Measurements from ENCODE around the gene DISC1.
"Not testable (repeated sequence)": the region's sequence is repeated elsewhere in the genome, so short reads cannot be mapped to it uniquely, and the experiment has no call there.

DISC1 gene

GRCh38 chr1:231669864-231670621, 43.5 kb downstream of the DISC1 start:
- not testable (repeated sequence) for H3K4me3 ChIP-seq (ENCODE audit: low read depth, low read length); H3K36me3 ChIP-seq (ENCODE audit: control insufficient read depth, insufficient read depth, low read length); H3K9ac ChIP-seq (ENCODE audit: low read depth, low read length); H3K27me3 ChIP-seq (ENCODE audit: control insufficient read depth, insufficient read depth, low read length); H3K9me3 ChIP-seq (ENCODE audit: control insufficient read depth, insufficient read depth, low read length); H3K27ac ChIP-seq (ENCODE audit: low read depth, low read length)
- peaks cover 16% of the 10 kb centered on the region for H3K4me1 ChIP-seq (ENCODE audit: control insufficient read depth, insufficient read depth, low read length)

DNA sequence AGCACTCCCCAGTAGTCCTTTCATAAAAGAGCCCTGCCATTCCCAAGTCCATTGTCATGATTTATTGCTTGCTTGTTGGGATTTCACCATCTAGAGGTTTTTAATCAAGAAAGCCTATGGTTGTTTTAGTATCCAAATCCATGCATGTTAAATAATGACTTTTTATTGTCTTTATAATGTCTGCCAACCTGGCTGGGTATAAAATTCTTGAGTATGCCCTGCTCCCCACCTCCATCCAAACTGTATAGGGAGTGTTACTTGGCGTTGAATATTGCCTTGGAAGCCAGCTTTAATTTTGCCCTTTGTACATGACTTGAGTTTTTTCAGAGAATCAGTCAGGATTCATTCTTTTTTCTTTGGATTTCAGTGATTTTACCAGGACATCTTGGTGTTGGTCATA, 44.2 kb downstream of the DISC1 start:
- Histone ChIP-seq H3K27ac (ENCODE audit: low read depth, low read length) (no peak overlapping the region), H3K9ac (ENCODE audit: low read depth, low read length) (no peak overlapping the region), H3K9me3 (ENCODE audit: control insufficient read depth, insufficient read depth, low read length) (peaks cover 2% of the 10 kb centered on the region; the same call in 1 of the 2 replicates), H3K27me3 (ENCODE audit: control insufficient read depth, insufficient read depth, low read length) (no peaks in the 10 kb centered on the region), H3K4me3 (ENCODE audit: low read depth, low read length) (no peak overlapping the region), H3K4me1 (ENCODE audit: control insufficient read depth, insufficient read depth, low read length) (peaks cover 16% of the 10 kb centered on the region), H3K36me3 (ENCODE audit: control insufficient read depth, insufficient read depth, low read length) (no peaks in the 10 kb centered on the region)

DNA sequence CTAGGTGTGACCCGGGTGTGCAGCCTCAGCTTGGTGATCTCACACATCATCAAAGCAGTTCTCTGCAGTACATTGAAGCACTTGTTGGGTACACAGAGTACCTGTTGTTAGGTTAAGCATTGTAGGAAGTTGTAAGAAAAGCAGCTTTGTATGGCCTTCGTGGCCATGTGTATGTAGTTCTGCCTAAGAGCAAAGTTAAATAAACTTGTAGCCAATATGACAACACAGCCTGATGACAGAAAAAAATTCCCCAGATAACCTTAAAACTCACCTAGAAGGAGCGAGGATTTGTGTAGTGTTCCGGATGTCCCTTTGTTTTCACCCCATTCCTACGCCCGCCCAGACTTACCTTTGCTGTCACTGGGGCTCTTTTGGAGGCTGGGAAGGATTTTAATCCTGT, 48.0 kb downstream of the DISC1 start:
- no peaks in the 10 kb centered on the region for H3K27me3 ChIP-seq (ENCODE audit: control insufficient read depth, insufficient read depth, low read length)

DNA sequence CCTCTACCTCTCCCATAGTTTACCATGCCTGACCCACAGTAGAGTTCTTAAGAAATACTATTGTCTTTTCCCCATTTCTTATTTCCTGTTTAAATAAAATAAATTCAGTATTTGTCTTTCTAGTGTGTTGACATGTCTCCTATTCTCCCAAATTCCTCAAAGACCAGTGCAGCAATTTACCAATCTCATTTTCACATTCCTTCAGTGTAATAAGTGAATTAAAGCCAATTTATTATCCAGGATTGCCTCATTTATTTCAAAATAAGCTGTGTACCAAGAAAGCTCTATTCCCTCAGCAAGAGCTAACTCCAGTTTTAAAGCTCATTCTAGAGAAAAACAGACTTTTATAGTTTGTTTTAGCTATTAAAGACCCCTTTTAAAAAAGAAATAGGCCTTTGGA, 49.9 kb downstream of the DISC1 start:
- no peak overlapping the region for H3K27ac ChIP-seq (ENCODE audit: low read depth, low read length)
- no peak overlapping the region for H3K9ac ChIP-seq (ENCODE audit: low read depth, low read length)
- H3K4me1 ChIP-seq (ENCODE audit: control insufficient read depth, insufficient read depth, low read length) = no peaks in the 10 kb centered on the region
- H3K27me3 ChIP-seq (ENCODE audit: control insufficient read depth, insufficient read depth, low read length) = no peaks in the 10 kb centered on the region
- no peaks in the 10 kb centered on the region for H3K9me3 ChIP-seq (ENCODE audit: control insufficient read depth, insufficient read depth, low read length)
- no peaks in the 10 kb centered on the region for H3K36me3 ChIP-seq (ENCODE audit: control insufficient read depth, insufficient read depth, low read length)
- no peak overlapping the region for H3K4me3 ChIP-seq (ENCODE audit: low read depth, low read length)

More for the DNA sequence above, 48.0 kb downstream of the DISC1 start:
- no peak overlapping the region for H3K9ac ChIP-seq (ENCODE audit: low read depth, low read length)
- no peaks in the 10 kb centered on the region for H3K9me3 ChIP-seq (ENCODE audit: control insufficient read depth, insufficient read depth, low read length)
- H3K36me3 ChIP-seq (ENCODE audit: control insufficient read depth, insufficient read depth, low read length) = no peaks in the 10 kb centered on the region
- H3K27ac ChIP-seq (ENCODE audit: low read depth, low read length) = no peak overlapping the region
- H3K4me1 ChIP-seq (ENCODE audit: control insufficient read depth, insufficient read depth, low read length) = no peaks in the 10 kb centered on the region
- H3K4me3 ChIP-seq (ENCODE audit: low read depth, low read length) = no peak overlapping the region

DNA sequence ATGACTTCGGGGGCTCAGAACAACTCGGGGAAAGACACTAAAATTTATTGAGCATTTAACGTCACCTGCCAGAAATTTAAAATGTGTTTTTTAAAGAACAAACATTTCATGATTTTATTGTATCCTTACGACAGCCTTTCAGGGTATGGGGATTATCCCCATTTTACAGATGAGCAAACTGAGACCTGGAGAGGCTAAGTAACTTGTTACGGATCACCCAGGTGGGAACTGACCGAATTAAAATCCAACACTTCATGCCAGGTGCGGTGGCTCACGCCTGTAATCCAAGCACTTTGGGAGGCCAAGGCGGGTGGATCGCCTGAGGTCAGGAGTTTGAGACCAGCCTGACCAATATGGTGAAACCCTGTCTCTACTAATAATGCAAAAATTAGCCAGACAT, 50.9 kb downstream of the DISC1 start:
- no peaks in the 10 kb centered on the region for H3K27me3 ChIP-seq (ENCODE audit: control insufficient read depth, insufficient read depth, low read length)
- no peak overlapping the region for H3K27ac ChIP-seq (ENCODE audit: low read depth, low read length)
- H3K9ac ChIP-seq (ENCODE audit: low read depth, low read length) = no peak overlapping the region
- H3K4me1 ChIP-seq (ENCODE audit: control insufficient read depth, insufficient read depth, low read length) = no peaks in the 10 kb centered on the region
- H3K36me3 ChIP-seq (ENCODE audit: control insufficient read depth, insufficient read depth, low read length) = no peaks in the 10 kb centered on the region
- H3K4me3 ChIP-seq (ENCODE audit: low read depth, low read length) = no peak overlapping the region
- H3K9me3 ChIP-seq (ENCODE audit: control insufficient read depth, insufficient read depth, low read length) = no peaks in the 10 kb centered on the region

GRCh38 chr1:231678011-231678432, 51.4 kb downstream of the DISC1 start:
- Histone ChIP-seq H3K9me3 (ENCODE audit: control insufficient read depth, insufficient read depth, low read length) (no peaks in the 10 kb centered on the region), H3K4me3 (ENCODE audit: low read depth, low read length) (no peak overlapping the region), H3K27me3 (ENCODE audit: control insufficient read depth, insufficient read depth, low read length) (no peaks in the 10 kb centered on the region), H3K36me3 (ENCODE audit: control insufficient read depth, insufficient read depth, low read length) (no peaks in the 10 kb centered on the region), H3K9ac (ENCODE audit: low read depth, low read length) (no peak overlapping the region), H3K4me1 (ENCODE audit: control insufficient read depth, insufficient read depth, low read length) (no peaks in the 10 kb centered on the region), H3K27ac (ENCODE audit: low read depth, low read length) (no peak overlapping the region)

GRCh38 chr1:231679109-231679508, 52.5 kb downstream of the DISC1 start:
- H3K27ac ChIP-seq (ENCODE audit: low read depth, low read length) = no peak overlapping the region
- no peaks in the 10 kb centered on the region for H3K9me3 ChIP-seq (ENCODE audit: control insufficient read depth, insufficient read depth, low read length)
- H3K9ac ChIP-seq (ENCODE audit: low read depth, low read length) = no peak overlapping the region
- no peaks in the 10 kb centered on the region for H3K27me3 ChIP-seq (ENCODE audit: control insufficient read depth, insufficient read depth, low read length)
- no peak overlapping the region for H3K4me3 ChIP-seq (ENCODE audit: low read depth, low read length)
- H3K4me1 ChIP-seq (ENCODE audit: control insufficient read depth, insufficient read depth, low read length) = no peaks in the 10 kb centered on the region
- H3K36me3 ChIP-seq (ENCODE audit: control insufficient read depth, insufficient read depth, low read length) = no peaks in the 10 kb centered on the region

DNA sequence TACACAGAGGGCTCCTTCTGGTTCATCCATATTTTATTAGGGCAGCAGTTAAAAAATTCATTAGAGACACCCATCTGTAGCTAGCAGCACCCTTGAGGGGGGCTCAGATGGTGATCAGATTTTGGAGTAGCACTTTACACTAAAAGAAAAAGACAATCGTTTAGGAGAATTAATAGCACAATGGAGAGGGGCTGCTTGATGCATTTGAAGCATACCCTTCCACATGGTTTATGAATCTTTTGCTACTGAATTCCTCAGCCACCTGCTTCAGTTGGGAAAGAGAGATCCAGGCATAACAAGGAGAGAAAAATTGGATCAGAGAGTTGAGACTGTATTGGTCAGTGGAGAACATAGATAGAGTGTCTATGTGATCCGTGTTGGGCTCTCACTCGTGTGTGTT, 54.4 kb downstream of the DISC1 start:
- H3K27me3 ChIP-seq (ENCODE audit: control insufficient read depth, insufficient read depth, low read length) = no peaks in the 10 kb centered on the region
- H3K4me1 ChIP-seq (ENCODE audit: control insufficient read depth, insufficient read depth, low read length) = no peaks in the 10 kb centered on the region
- H3K36me3 ChIP-seq (ENCODE audit: control insufficient read depth, insufficient read depth, low read length) = no peaks in the 10 kb centered on the region
- no peak overlapping the region for H3K4me3 ChIP-seq (ENCODE audit: low read depth, low read length)
- H3K9me3 ChIP-seq (ENCODE audit: control insufficient read depth, insufficient read depth, low read length) = peaks cover 2% of the 10 kb centered on the region; the same call in 1 of the 2 replicates
- H3K27ac ChIP-seq (ENCODE audit: low read depth, low read length) = no peak overlapping the region
- no peak overlapping the region for H3K9ac ChIP-seq (ENCODE audit: low read depth, low read length)

- H3K27me3 ChIP-seq (ENCODE audit: control insufficient read depth, insufficient read depth, low read length) = no peaks in the 10 kb centered on the region
- no peak overlapping the region for H3K4me3 ChIP-seq (ENCODE audit: low read depth, low read length)
- peaks cover 11% of the 10 kb centered on the region; the same call in 1 of the 2 replicates for H3K9me3 ChIP-seq (ENCODE audit: control insufficient read depth, insufficient read depth, low read length)
- H3K27ac ChIP-seq (ENCODE audit: low read depth, low read length) = no peak overlapping the region
- H3K36me3 ChIP-seq (ENCODE audit: control insufficient read depth, insufficient read depth, low read length) = no peaks in the 10 kb centered on the region
- H3K4me1 ChIP-seq (ENCODE audit: control insufficient read depth, insufficient read depth, low read length) = no peaks in the 10 kb centered on the region
- no peak overlapping the region for H3K9ac ChIP-seq (ENCODE audit: low read depth, low read length)
Observed at GRCh38 chr1:231682779-231683178, 56.2 kb downstream of the DISC1 start.

DNA sequence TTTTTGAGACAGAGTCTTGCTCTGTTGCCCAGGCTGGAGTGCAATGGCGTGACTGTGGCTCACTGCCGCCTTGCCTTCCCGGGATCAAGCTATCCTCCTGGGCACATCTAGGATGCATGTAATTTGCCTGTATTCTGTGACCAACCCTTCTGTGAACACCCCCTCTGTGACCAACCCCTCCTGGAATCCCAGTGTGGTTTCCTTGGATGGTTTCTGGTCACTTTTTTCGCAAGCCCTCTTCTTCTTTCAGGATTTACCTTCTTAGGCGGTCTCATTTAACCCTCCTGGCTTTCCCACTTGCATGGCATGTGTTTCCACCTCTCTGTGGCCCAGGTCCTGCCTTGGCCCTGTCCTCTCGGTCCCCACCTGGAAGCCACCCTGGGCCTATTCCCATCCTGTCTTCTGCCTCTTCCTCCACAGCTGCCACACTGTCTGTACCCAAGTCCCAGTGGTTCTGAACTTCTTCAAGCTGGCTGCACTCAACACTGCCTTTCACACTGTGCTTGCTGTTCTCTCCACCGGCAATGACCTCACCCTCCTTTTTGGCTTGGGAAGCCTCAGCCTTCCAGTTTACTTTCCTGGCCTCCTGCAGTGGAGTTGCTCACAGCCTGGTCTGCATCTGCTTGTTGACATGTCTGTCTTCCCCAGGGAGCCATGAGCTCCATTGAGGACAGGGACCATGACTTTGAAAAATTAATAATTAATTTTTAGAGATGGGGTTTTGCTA, 57.0 kb downstream of the DISC1 start:
- Histone ChIP-seq H3K4me3 (ENCODE audit: low read depth, low read length) (no peak overlapping the region), H3K9me3 (ENCODE audit: control insufficient read depth, insufficient read depth, low read length) (peaks cover 11% of the 10 kb centered on the region; the same call in 1 of the 2 replicates), H3K27ac (ENCODE audit: low read depth, low read length) (no peak overlapping the region), H3K36me3 (ENCODE audit: control insufficient read depth, insufficient read depth, low read length) (no peaks in the 10 kb centered on the region), H3K9ac (ENCODE audit: low read depth, low read length) (no peak overlapping the region), H3K27me3 (ENCODE audit: control insufficient read depth, insufficient read depth, low read length) (no peaks in the 10 kb centered on the region), H3K4me1 (ENCODE audit: control insufficient read depth, insufficient read depth, low read length) (no peaks in the 10 kb centered on the region)
